OCI-LY1 (cell line): ENCODE measurements around the gene ITIH4.

Experiments
- H2AFZ ChIP-seq: fragments of 200-600 bp; sonication (generic), shearing (Covaris generic); 2 replicates; pipeline ENCODE4 v1.6.0; 2014; ENCODE audit warnings: antibody characterized with exemption, mild to moderate bottlenecking, low read length
- H3F3A ChIP-seq: fragments of 200-600 bp; sonication (generic), shearing (Covaris generic); 2 replicates; pipeline ENCODE4 v1.6.0; 2014; ENCODE audit warnings: mild to moderate bottlenecking, antibody characterized with exemption, low read length, moderate library complexity; ENCODE audit not compliant: insufficient read depth
- H3K27ac ChIP-seq: fragments of 200-600 bp; sonication (generic); 2 replicates; pipeline ENCODE4 v1.5.1; 2014; ENCODE audit warnings: low read length, mixed run types, mild to moderate bottlenecking, low read depth; ENCODE audit not compliant: poor library complexity, severe bottlenecking
- H3K27me3 ChIP-seq: fragments of 200-600 bp; sonication (generic); 2 replicates; pipeline ENCODE4 v1.6.0; 2014; ENCODE audit warnings: antibody characterized with exemption, mild to moderate bottlenecking, low read length, moderate library complexity; ENCODE audit not compliant: insufficient read depth
- H3K36me3 ChIP-seq: fragments of 200-600 bp; sonication (generic); 2 replicates; pipeline ENCODE4 v1.6.1; 2014; ENCODE audit warnings: mild to moderate bottlenecking, antibody characterized with exemption, low read length, moderate library complexity, mixed read lengths; ENCODE audit not compliant: insufficient read depth
- H3K4me1 ChIP-seq: fragments of 200-600 bp; sonication (generic); 2 replicates; pipeline ENCODE4 v1.5.1; 2014; ENCODE audit warnings: mild to moderate bottlenecking, low read length, moderate library complexity; ENCODE audit not compliant: insufficient read depth, severe bottlenecking
- H3K4me2 ChIP-seq: fragments of 200-600 bp; sonication (generic), shearing (Covaris generic); 2 replicates; pipeline ENCODE4 v1.6.1; 2014; ENCODE audit warnings: low read length
- H3K4me3 ChIP-seq: fragments of 200-600 bp; sonication (generic); 2 replicates; pipeline ENCODE4 v1.5.1; 2014; ENCODE audit warnings: low read length, low read depth, mild to moderate bottlenecking, mixed read lengths; ENCODE audit not compliant: poor library complexity, severe bottlenecking
- H3K79me2 ChIP-seq: fragments of 200-600 bp; shearing (Covaris generic); 2 replicates; pipeline ENCODE4 v1.6.1; 2016; ENCODE audit warnings: mixed run types, low read length, mixed read lengths; ENCODE audit not compliant: insufficient read depth
- H3K9ac ChIP-seq: fragments of 200-600 bp; sonication (generic), shearing (Covaris generic); 2 replicates; pipeline ENCODE4 v1.6.1; 2014; ENCODE audit warnings: mild to moderate bottlenecking, low read length, mixed read lengths
- H3K9me2 ChIP-seq: fragments of 200-600 bp; sonication (generic), shearing (Covaris generic); 2 replicates; pipeline ENCODE4 v1.6.1; 2014; ENCODE audit warnings: low read depth, mild to moderate bottlenecking, low read length, mixed read lengths
- H3K9me3 ChIP-seq: fragments of 200-600 bp; shearing (Covaris generic); 2 replicates; pipeline ENCODE4 v1.6.1; 2014; ENCODE audit warnings: low read length, mixed read lengths
- H4K20me1 ChIP-seq: fragments of 200-600 bp; sonication (generic), shearing (Covaris generic); 2 replicates; pipeline ENCODE4 v1.6.0; 2016; ENCODE audit warnings: mild to moderate bottlenecking, low read length; ENCODE audit not compliant: insufficient read depth
- EZH2 ChIP-seq: fragments of 200-600 bp; sonication (generic), shearing (Covaris generic); IDR thresholded peaks from 2 replicates; pipeline ENCODE4 v1.8.0; 2017; ENCODE audit warnings: borderline replicate concordance, mixed run types, mild to moderate bottlenecking, antibody characterized with exemption, low read length, moderate library complexity, mixed read lengths
- TF ChIP-seq, protein P1 (sequence below): fragments of 200-600 bp; sonication (generic), shearing (Covaris generic); IDR thresholded peaks from 2 replicates; pipeline ENCODE4 v1.5.1; 2017; ENCODE audit warnings: mild to moderate bottlenecking, antibody characterized with exemption, low read length, moderate library complexity, mixed read lengths

Gene ITIH4

GRCh38 chr3:52791366-52791765 is 39.1 kb downstream of the ITIH4 start:
- H3K9me3 ChIP-seq, result no peaks in the 10 kb centered on the region
- H3K9me2 ChIP-seq, result no peaks in the 10 kb centered on the region
- no peak overlapping the region for H3K4me3 ChIP-seq
- no peaks in the 10 kb centered on the region for H3F3A ChIP-seq
- TF ChIP-seq EZH2, result no peak
- TF ChIP-seq, protein P1, sequence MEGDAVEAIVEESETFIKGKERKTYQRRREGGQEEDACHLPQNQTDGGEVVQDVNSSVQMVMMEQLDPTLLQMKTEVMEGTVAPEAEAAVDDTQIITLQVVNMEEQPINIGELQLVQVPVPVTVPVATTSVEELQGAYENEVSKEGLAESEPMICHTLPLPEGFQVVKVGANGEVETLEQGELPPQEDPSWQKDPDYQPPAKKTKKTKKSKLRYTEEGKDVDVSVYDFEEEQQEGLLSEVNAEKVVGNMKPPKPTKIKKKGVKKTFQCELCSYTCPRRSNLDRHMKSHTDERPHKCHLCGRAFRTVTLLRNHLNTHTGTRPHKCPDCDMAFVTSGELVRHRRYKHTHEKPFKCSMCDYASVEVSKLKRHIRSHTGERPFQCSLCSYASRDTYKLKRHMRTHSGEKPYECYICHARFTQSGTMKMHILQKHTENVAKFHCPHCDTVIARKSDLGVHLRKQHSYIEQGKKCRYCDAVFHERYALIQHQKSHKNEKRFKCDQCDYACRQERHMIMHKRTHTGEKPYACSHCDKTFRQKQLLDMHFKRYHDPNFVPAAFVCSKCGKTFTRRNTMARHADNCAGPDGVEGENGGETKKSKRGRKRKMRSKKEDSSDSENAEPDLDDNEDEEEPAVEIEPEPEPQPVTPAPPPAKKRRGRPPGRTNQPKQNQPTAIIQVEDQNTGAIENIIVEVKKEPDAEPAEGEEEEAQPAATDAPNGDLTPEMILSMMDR, result no peak
- no peak overlapping the region for H3K9ac ChIP-seq
- no peaks in the 10 kb centered on the region for H3K79me2 ChIP-seq
- H3K4me2 ChIP-seq, result no peak overlapping the region
- no peaks in the 10 kb centered on the region; the same call in 1 of the 2 replicates for H3K27me3 ChIP-seq
- no peak overlapping the region for H3K27ac ChIP-seq
- no peaks in the 10 kb centered on the region for H3K36me3 ChIP-seq
- H3K4me1 ChIP-seq, result no peaks in the 10 kb centered on the region
- no peak overlapping the region for H2AFZ ChIP-seq
- H4K20me1 ChIP-seq, result no peaks in the 10 kb centered on the region

DNA sequence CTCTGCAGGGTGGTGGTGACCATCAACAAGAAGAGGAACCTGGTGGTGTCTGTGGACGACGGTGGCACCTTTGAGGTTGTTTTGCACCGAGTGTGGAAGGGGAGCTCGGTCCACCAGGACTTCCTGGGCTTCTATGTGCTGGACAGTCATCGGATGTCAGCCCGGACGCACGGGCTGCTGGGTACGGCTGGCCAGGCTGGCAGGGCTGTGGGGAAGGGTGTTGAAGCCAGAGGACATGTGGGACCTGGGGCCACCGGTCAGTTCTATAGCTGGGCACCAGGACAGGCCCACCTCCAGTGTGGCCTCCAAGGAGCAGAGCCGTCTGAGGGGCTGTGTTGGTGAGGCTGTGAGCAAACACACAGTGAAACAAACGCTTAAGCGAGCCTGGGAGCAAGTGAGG is 39.7 kb downstream of the ITIH4 start:
- Histone ChIP-seq H3K4me3 (no peak overlapping the region), H3K4me2 (no peak overlapping the region), H2AFZ (no peak overlapping the region), H3K27ac (no peak overlapping the region), H3K9me3 (no peaks in the 10 kb centered on the region), H3K9ac (no peak overlapping the region), H3K4me1 (no peaks in the 10 kb centered on the region), H3K27me3 (no peaks in the 10 kb centered on the region), H4K20me1 (no peaks in the 10 kb centered on the region), H3F3A (no peaks in the 10 kb centered on the region), H3K9me2 (no peaks in the 10 kb centered on the region), H3K79me2 (no peaks in the 10 kb centered on the region), H3K36me3 (no peaks in the 10 kb centered on the region)
- no peak for TF ChIP-seq EZH2
- TF ChIP-seq, protein P1, result no peak

GRCh38 chr3:52790337-52790736 is 40.1 kb downstream of the ITIH4 start:
- TF ChIP-seq, protein P1, result no peak
- no peak for TF ChIP-seq EZH2
- Histone ChIP-seq H3K4me3 (no peak overlapping the region), H3K9me2 (no peaks in the 10 kb centered on the region), H3K27ac (no peak overlapping the region), H3K79me2 (no peaks in the 10 kb centered on the region), H4K20me1 (no peaks in the 10 kb centered on the region), H3K9ac (no peak overlapping the region), H3K4me1 (no peaks in the 10 kb centered on the region), H3K9me3 (no peaks in the 10 kb centered on the region), H3K36me3 (no peaks in the 10 kb centered on the region), H3F3A (no peaks in the 10 kb centered on the region), H3K27me3 (no peaks in the 10 kb centered on the region), H3K4me2 (no peak overlapping the region), H2AFZ (no peak overlapping the region)
